IPS-18a (cell line): ENCODE measurements around the gene BCO2.
A peak's percentile ranks its signal among the peaks of the same experiment; 100 is the strongest.

Experiments used
- H3K27ac ChIP-seq: one replicate; pipeline ENCODE4 v1.5.1; 2013; ENCODE audit warnings: low read length
- H3K27me3 ChIP-seq: one replicate; pipeline ENCODE4 v1.6.1; 2013; ENCODE audit warnings: mild to moderate bottlenecking, low read length; ENCODE audit not compliant: control insufficient read depth, insufficient read depth
- H3K36me3 ChIP-seq: one replicate; pipeline ENCODE4 v1.6.1; 2013; ENCODE audit warnings: low read depth, low read length; ENCODE audit not compliant: control insufficient read depth
- H3K4me1 ChIP-seq: one replicate; pipeline ENCODE4 v1.6.1; 2013; ENCODE audit warnings: low read depth, low read length; ENCODE audit not compliant: control insufficient read depth
- H3K4me3 ChIP-seq: one replicate; pipeline ENCODE4 v1.5.1; 2013; ENCODE audit warnings: low read length
- H3K9ac ChIP-seq: one replicate; pipeline ENCODE4 v1.6.1; 2013; ENCODE audit warnings: mild to moderate bottlenecking, low read length, moderate library complexity
- H3K9me3 ChIP-seq: one replicate; pipeline ENCODE4 v1.6.1; 2013; ENCODE audit warnings: low read depth, low read length; ENCODE audit not compliant: control insufficient read depth

The BCO2 gene

GRCh38 chr11:112221274-112221835, 46.0 kb downstream of the BCO2 start:
- H3K9me3 ChIP-seq, result no peaks in the 10 kb centered on the region
- no peaks in the 10 kb centered on the region for H3K36me3 ChIP-seq
- H3K9ac ChIP-seq, result no peak overlapping the region
- H3K4me3 ChIP-seq, result no peak overlapping the region
- H3K27me3 ChIP-seq, result peaks cover 11% of the 10 kb centered on the region
- H3K4me1 ChIP-seq, result no peaks in the 10 kb centered on the region
- no peak overlapping the region for H3K27ac ChIP-seq

DNA sequence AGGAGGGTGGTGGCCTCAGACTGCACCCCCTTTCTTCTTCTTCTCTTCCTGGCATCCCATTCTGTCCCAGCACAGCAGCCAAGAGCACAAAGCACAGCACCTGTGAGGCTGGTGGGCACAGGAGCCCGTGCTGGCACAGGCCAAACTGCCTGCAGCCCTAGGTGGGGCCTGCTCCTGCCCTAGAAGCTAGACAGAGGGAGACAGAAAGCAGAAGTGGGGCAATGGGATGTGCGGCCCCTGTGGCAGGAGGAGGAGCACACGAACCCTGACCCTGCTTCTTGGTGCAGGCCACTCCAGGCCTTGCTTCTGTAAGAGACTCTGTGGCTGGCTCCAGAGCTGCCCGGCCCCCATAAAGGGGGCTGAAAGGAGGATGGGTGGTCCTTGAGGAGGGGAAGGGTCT, 47.0 kb downstream of the BCO2 start:
- Histone ChIP-seq H3K27me3 (peaks cover 11% of the 10 kb centered on the region), H3K9ac (no peak overlapping the region), H3K27ac (no peak overlapping the region), H3K36me3 (no peaks in the 10 kb centered on the region), H3K4me3 (no peak overlapping the region), H3K9me3 (no peaks in the 10 kb centered on the region), H3K4me1 (peaks cover 3% of the 10 kb centered on the region)

DNA sequence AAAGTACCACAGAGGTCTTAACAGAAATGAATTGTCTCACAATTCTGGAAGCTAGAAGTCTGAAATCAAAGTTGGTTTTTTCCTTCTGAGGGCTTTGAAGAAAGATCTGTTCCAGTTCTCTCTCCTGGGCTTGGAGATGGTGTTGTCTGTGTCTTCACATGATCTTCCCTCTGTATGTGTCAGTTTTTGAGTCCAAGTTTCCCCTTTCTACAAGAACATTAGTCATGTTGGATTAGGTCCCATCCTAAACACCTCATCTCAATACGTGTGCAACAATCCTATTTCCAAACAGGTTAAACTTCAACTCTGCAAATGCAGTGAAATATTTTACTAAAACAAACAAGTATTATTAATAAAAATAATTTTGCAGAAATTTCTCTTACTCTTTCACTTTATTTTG, 47.8 kb downstream of the BCO2 start:
- no peak overlapping the region for H3K9ac ChIP-seq
- H3K36me3 ChIP-seq, result no peaks in the 10 kb centered on the region
- peaks cover 4% of the 10 kb centered on the region for H3K4me1 ChIP-seq
- no peak overlapping the region for H3K4me3 ChIP-seq
- no peaks in the 10 kb centered on the region for H3K9me3 ChIP-seq
- no peak overlapping the region for H3K27ac ChIP-seq
- peaks cover 11% of the 10 kb centered on the region for H3K27me3 ChIP-seq

DNA sequence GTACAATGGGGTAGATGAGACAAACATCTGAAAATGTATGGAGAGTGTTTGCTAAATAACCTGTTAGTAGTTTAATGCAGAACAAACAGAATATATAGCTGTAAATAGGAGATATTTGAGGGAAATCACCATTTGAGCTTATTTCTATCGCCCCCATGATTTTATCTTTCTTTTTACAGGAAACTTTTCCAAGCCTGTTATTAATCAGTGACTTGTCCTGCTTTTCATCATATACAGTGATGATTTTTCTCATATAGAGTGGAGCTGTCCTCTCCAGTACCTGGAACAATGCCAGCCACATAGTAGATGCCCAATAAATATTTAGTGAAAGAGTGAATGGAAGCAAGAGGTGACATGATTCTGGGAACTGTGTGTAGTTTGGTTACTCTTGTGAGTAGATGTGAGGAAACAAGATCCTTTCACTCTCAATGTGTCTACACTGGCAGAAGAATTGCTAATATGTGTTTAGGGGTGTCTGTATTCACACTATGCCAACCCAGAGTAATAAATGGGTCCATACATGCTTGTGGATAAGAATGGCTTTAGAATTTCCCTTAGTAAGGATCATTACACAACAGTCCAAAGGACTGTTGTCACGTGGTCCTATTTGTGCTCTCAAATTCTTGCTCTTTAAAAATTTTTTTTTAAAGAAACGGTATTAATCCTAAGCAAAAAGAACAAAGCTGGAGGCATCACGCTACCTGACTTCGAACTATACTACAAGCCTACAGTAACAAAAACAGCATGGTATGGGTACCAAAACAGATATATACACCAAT, 48.6 kb downstream of the BCO2 start:
- Histone ChIP-seq H3K36me3 (peaks cover 4% of the 10 kb centered on the region), H3K4me3 (no peak overlapping the region), H3K9me3 (no peaks in the 10 kb centered on the region), H3K27ac (no peak overlapping the region), H3K4me1 (peaks cover 4% of the 10 kb centered on the region), H3K27me3 (peaks cover 11% of the 10 kb centered on the region), H3K9ac (no peak overlapping the region)

DNA sequence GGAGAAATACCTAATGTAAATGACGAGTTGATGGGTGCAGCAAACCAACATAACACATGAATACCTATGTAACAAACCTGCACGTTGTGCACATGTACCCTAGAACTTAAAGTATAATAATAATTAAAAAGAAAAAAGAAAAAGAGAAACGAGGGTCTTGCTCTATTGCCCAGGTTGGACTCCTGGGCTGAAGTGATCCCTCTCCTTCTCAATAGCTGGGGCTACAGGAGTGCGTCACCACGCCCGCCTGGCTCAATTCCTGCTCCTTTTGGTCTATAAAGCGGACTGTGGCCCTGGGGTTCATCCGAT, 50.4 kb downstream of the BCO2 start:
- Histone ChIP-seq H3K9me3 (no peaks in the 10 kb centered on the region), H3K27ac (no peak overlapping the region), H3K4me3 (peak overlapping the region; percentile 85)

DNA sequence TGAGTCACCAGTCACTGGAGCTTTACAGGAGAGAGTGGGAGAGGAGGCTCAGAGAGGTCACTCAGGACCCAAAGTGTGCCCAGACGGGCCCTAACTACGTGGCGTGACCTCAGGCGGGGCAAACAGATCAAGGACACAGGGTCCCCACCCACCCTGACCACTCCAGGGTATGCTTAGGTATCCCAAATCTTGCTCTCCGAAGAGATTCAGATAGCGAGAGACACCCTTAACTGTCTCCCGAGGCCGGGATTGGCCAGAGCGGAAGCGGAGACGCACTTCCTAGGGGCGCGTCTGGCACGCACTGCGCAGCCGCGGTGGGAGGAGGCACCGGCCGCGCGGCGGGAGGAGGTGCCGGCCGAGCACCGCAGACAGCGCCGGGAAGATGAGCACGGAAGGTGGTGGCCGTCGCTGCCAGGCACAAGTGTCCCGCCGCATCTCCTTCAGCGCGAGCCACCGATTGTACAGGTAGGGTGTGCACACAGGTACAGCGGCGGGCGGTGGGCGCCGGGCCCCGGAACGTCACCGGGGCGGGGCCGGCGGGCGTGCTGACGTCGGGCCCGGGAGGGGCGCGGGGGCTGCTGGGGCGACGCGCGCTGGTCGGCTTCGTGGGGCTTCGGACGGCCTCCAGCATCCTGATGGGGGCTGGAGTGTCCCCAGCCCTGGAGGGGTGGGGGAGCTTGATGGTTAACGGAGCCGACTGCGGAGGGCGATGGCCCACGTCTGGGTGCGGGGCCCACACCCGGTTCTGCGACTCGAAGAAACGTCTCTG, 50.9 kb downstream of the BCO2 start, which contains the start of gene PTS:
TSS of gene PTS (plus strand) at position 367 of the 769 bp plus-strand sequence. CDS start at position 383, 16 bp downstream.
- Histone ChIP-seq H3K9me3 (no peaks in the 10 kb centered on the region), H3K4me1 (peaks cover 4% of the 10 kb centered on the region), H3K27ac (peak within 1 kb of the TSS; percentile 3), H3K4me3 (peak within 1 kb of the TSS; percentile 85), H3K27me3 (peaks cover 11% of the 10 kb centered on the region), H3K9ac (peak within 1 kb of the TSS; percentile 41), H3K36me3 (peaks cover 20% of the 10 kb centered on the region)

More for the DNA sequence above, 50.4 kb downstream of the BCO2 start:
- Histone ChIP-seq H3K4me1 (peaks cover 4% of the 10 kb centered on the region), H3K9ac (peak overlapping the region; percentile 41), H3K27me3 (peaks cover 11% of the 10 kb centered on the region), H3K36me3 (peaks cover 15% of the 10 kb centered on the region)

DNA sequence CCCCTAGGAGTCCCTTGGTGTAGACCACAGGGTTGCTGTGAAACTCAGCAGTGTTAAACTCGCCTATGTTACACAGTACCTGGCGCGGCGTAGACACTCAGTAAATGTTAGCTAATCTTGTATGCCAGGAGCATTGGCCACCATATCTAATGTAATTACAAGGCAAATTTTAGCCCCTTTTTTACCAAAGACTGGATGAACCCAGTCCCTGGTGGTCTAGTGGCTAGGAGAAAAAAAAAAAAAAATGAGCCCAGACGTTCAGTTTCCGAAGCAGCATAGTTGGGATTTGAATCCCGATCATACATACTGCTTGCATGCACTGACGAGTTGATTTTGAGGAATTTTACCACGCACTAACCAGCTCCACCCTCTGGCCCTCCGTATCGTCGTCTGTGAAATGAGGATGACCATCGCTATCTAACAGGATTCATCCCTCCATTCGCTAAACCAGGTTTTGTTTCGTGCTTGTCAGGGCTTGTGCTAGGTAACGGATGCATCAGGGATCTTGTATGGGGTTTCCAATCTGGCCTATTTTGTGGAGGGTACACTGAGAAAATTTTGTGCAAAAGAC, 51.6 kb downstream of the BCO2 start:
- peaks cover 4% of the 10 kb centered on the region for H3K4me1 ChIP-seq
- H3K4me3 ChIP-seq, result peak overlapping the region; percentile 85
- H3K9me3 ChIP-seq, result no peaks in the 10 kb centered on the region
- peaks cover 23% of the 10 kb centered on the region for H3K36me3 ChIP-seq
- H3K9ac ChIP-seq, result peak overlapping the region; percentile 41
- peak overlapping the region; percentile 3 for H3K27ac ChIP-seq
- peaks cover 11% of the 10 kb centered on the region for H3K27me3 ChIP-seq

DNA sequence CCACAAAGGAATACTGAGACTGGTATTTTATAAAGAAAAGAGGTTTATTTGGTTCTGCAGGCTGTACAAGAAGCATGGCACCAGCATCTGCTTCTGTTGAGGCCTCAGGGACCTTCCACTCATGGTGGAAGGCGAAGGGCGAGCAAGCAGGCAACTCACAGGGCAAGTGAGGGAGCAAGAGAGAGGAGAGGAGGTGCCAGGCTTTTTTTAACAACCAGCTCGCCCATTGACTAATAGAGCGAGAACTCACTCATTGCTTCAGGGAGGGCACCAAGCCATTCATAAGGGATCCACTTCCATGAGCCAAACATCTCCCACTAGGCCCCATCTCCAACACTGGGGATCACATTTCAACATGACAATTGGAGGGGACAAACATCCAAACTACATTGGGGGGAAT, 52.2 kb downstream of the BCO2 start:
- Histone ChIP-seq H3K4me1 (peaks cover 4% of the 10 kb centered on the region), H3K4me3 (peak overlapping the region; percentile 85), H3K36me3 (peaks cover 23% of the 10 kb centered on the region), H3K27ac (no peak overlapping the region), H3K9me3 (no peaks in the 10 kb centered on the region), H3K27me3 (peaks cover 11% of the 10 kb centered on the region), H3K9ac (no peak overlapping the region)

DNA sequence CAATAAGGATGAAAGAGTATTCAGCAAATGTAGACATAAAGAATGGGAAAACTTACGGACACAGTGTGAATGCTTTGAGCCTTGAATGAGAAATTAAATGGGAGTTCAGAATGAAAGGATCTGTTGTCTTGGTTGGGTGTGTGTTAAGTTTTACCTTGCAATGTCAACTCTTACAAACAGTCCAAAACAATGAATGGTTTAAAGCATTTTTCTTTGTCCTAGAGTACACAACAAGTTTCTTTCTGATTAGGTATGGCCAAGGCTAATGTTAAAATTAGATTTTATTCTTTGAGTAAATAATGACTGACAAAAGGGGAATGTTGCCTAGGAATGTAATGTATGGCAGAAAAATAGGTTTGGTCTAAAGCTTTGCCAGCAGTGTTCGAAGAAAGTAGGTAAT, 53.4 kb downstream of the BCO2 start:
- Histone ChIP-seq H3K4me1 (peaks cover 4% of the 10 kb centered on the region), H3K9me3 (no peaks in the 10 kb centered on the region), H3K9ac (no peak overlapping the region), H3K27ac (no peak overlapping the region), H3K27me3 (peaks cover 5% of the 10 kb centered on the region), H3K36me3 (peaks cover 26% of the 10 kb centered on the region), H3K4me3 (no peak overlapping the region)

- H3K27me3 ChIP-seq, result peaks cover under 1% of the 10 kb centered on the region
- H3K4me3 ChIP-seq, result no peak overlapping the region
- no peak overlapping the region for H3K27ac ChIP-seq
- H3K36me3 ChIP-seq, result peaks cover 29% of the 10 kb centered on the region
- no peaks in the 10 kb centered on the region for H3K9me3 ChIP-seq
- peaks cover 4% of the 10 kb centered on the region for H3K4me1 ChIP-seq
- H3K9ac ChIP-seq, result no peak overlapping the region
These were observed 53.8 kb downstream of the BCO2 start for GRCh38 chr11:112229159-112229558.

DNA sequence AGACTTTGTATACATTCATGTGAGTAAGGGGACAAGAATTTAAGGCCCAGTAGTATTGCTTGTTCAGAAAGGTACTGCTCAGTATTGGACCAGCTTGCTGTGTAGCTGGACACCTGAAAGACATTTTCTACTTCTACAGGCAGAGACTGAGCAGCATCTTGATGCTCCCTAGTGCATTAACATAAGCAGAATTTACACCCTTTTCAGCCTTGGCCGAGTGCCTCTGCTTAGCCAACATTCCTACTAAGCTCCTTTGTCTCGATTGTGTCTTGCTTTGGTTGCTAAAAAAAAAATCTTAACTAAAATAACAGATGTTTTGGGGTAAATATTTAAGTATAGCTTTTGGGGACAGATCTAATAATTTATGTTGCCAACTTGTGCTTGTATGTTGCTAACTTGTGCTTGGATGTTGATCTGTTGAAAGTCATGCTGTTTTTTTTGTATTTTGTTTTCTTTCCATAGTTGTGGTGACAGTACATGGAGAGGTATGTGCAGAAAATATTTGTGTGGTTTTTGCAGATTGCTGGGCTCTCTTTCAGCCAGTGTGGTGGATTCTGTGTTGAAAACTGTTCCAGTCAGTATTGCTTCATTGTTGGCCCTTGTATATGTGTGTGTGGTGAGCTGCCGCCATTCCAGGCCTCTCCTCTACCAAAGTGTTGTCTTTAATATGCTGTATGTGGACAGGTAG, 54.6 kb downstream of the BCO2 start:
- H3K27ac ChIP-seq, result no peak overlapping the region
- peaks cover 4% of the 10 kb centered on the region for H3K4me1 ChIP-seq
- H3K9me3 ChIP-seq, result no peaks in the 10 kb centered on the region
- H3K27me3 ChIP-seq, result no peaks in the 10 kb centered on the region
- H3K9ac ChIP-seq, result no peak overlapping the region
- H3K4me3 ChIP-seq, result no peak overlapping the region
- H3K36me3 ChIP-seq, result peaks cover 29% of the 10 kb centered on the region
